Measurements from ENCODE around the gene INPP5F. TPM values are rescaled to one million over a fixed set of nuclear protein-coding genes. Genes with fewer than 3 reads are reported as not detected.

INPP5F gene
- total and polyA plus RNA-seq, 2 experiments from 2014 or later: 41.4 to 86.0 TPM

GRCh38 chr10:119701861-119702260 lies 24.0 kb upstream of the INPP5F start:
- Histone ChIP-seq H3F3A (replicated peaks; ENCODE audit: low read depth) (no peaks in the 10 kb centered on the region), H3K79me2 (replicated peaks; ENCODE audit: insufficient read depth) (no peaks in the 10 kb centered on the region), H2AFZ (peak overlapping the region; percentile 70), H3K4me3 (no peak overlapping the region), H3K9me2 (ENCODE audit: insufficient read depth) (0 out of 2 replicates have a peak, but pooled peaks cover 5% of the 10 kb centered on the region), H3K4me2 (0 out of 2 replicates have a peak overlapping the region, but pooled peaks have one; percentile 21), H3K4me1 (ENCODE audit: insufficient read depth) (peaks cover 9% of the 10 kb centered on the region), H3K27me3 (ENCODE audit: insufficient read depth) (no peaks in the 10 kb centered on the region), H3K27ac (ENCODE audit: low read depth) (no peak overlapping the region), H3K36me3 (ENCODE audit: insufficient read depth) (no peaks in the 10 kb centered on the region; the same call in 1 of the 2 replicates), H4K20me1 (replicated peaks; ENCODE audit: insufficient read depth) (no peaks in the 10 kb centered on the region)
- peaks cover 13% of the 10 kb centered on the region for H3K9me3 Mint-ChIP-seq
- TF ChIP-seq CREB1 (CRISPR knock-in tag; IDR thresholded peaks at IDR 0.05; ENCODE audit: low read depth) (no peak), ZNF462 (CRISPR knock-in tag; IDR thresholded peaks at IDR 0.05) (no peak), POLR2AphosphoS5 (IDR thresholded peaks at IDR 0.05; ENCODE audit: low read depth) (no peak), CTCF (conservative IDR thresholded peaks at IDR 0.05; ENCODE audit: low read depth in 2 of 2) (no peak), EZH2phosphoT487 (IDR thresholded peaks at IDR 0.05; ENCODE audit: unreplicated experiment) (no peak), NANOG (IDR thresholded peaks at IDR 0.05; ENCODE audit: borderline replicate concordance) (no peak), EZH2 (IDR thresholded peaks at IDR 0.05; ENCODE audit: low read depth, unreplicated experiment) (no peak), REST (IDR thresholded peaks at IDR 0.05; ENCODE audit: unreplicated experiment) (no peak), ZNF331 (CRISPR knock-in tag; IDR thresholded peaks at IDR 0.05; ENCODE audit: low read depth) (no peak), ZNF114 (CRISPR knock-in tag; IDR thresholded peaks at IDR 0.05) (no peak), STAT1 (IDR thresholded peaks at IDR 0.05; ENCODE audit: unreplicated experiment) (no peak), ETS1 (IDR thresholded peaks at IDR 0.05) (no peak), JUNB (IDR thresholded peaks at IDR 0.05; ENCODE audit: unreplicated experiment) (no peak)
- H3K27me3 Mint-ChIP-seq (ENCODE audit: insufficient read depth, low read depth, poor library complexity): peaks cover 3% of the 10 kb centered on the region
- ATAC-seq: peak; percentile 80
- H3K4me1 Mint-ChIP-seq: peaks cover 15% of the 10 kb centered on the region
- no peak overlapping the region for H3K4me3 Mint-ChIP-seq
- H3K36me3 Mint-ChIP-seq (ENCODE audit: low read depth): peaks cover 5% of the 10 kb centered on the region
- no peak overlapping the region for H3K27ac Mint-ChIP-seq
- peak; percentile 20 for DNase-seq (ENCODE audit: low spot score)
